Memory B cell (primary cell): Measurements from ENCODE around the gene NOP10.
A peak's percentile ranks its signal among the peaks of the same experiment; 100 is the strongest.

ENCODE experiments used
- ATAC-seq: fragments of 150-1000 bp; cut with Tn5 transposase; 2 replicates; pipeline ENCODE4 v1.10.0; 2021; ENCODE audit warnings: low read depth, mild to moderate bottlenecking, moderate library complexity
- DNase-seq, 2 donors: peaks; one replicate each; pipeline ENCODE4 v3.0.0; 2022; ENCODE audit warnings: low spot score in 2 of 2
- H3K27ac Mint-ChIP-seq: one replicate; pipeline ENCODE4 v1.8.0; 2022; ENCODE audit warnings: mild to moderate bottlenecking, moderate library complexity, mixed read lengths
- H3K27me3 Mint-ChIP-seq: one replicate; pipeline ENCODE4 v1.8.0; 2022; ENCODE audit warnings: mixed read lengths
- H3K36me3 Mint-ChIP-seq: one replicate; pipeline ENCODE4 v1.8.0; 2022; ENCODE audit warnings: mild to moderate bottlenecking, mixed read lengths
- H3K4me1 Mint-ChIP-seq: one replicate; pipeline ENCODE4 v1.8.0; 2022; ENCODE audit warnings: mixed read lengths
- H3K4me3 Mint-ChIP-seq: one replicate; pipeline ENCODE4 v1.8.0; 2022; ENCODE audit warnings: mild to moderate bottlenecking, moderate library complexity, mixed read lengths
- H3K9me3 Mint-ChIP-seq: one replicate; pipeline ENCODE4 v1.8.0; 2022; ENCODE audit warnings: mixed read lengths

Gene NOP10

DNA sequence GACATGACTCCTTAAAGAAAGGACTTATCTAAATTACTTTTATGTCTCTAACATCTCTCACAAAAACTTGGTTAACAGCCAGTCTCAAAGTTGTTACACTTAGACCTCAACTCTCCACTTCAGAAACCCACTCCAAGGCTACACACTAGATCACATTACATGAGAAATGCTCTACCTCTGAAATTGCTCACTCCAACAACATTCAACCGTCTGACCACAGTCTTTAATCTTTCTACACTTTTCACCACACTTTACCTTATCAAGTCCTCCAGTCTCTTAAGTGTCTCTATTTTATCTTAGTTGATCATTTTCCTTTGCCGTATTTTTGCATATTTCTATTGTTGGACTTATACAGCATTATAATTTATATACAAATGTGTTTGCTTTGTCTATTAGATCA lies 11.1 kb downstream of the NOP10 start:
- peaks cover 7% of the 10 kb centered on the region for H3K36me3 Mint-ChIP-seq
- peaks cover 38% of the 10 kb centered on the region for H3K4me1 Mint-ChIP-seq
- H3K9me3 Mint-ChIP-seq: no peaks in the 10 kb centered on the region
- no peak for DNase-seq
- H3K27ac Mint-ChIP-seq: peak overlapping the region; percentile 56
- peak overlapping the region; percentile 6 for H3K4me3 Mint-ChIP-seq
- ATAC-seq: no peak
- no peaks in the 10 kb centered on the region for H3K27me3 Mint-ChIP-seq

DNA sequence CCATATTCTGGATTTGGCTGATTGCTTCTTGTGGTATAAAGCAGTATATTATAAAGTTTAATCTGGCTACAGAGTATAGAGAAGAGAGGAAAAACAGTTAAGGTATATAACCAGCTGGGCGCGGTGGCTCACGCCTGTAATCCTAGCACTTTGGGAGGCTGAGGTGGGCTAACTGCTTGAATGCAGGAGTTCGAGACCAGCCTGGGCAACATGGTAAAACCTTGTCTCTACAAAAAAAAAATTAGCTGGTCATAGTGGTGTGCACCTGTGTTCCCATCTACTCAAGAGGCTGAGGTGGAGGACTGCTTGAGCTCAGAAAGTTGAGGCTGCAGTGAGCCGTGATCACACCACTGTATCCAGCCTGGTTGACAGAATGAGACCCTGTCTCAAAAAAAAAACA lies 12.7 kb downstream of the NOP10 start:
- Mint-ChIP-seq H3K27me3 (no peaks in the 10 kb centered on the region), H3K36me3 (peaks cover 7% of the 10 kb centered on the region)
- no peak for ATAC-seq

DNA sequence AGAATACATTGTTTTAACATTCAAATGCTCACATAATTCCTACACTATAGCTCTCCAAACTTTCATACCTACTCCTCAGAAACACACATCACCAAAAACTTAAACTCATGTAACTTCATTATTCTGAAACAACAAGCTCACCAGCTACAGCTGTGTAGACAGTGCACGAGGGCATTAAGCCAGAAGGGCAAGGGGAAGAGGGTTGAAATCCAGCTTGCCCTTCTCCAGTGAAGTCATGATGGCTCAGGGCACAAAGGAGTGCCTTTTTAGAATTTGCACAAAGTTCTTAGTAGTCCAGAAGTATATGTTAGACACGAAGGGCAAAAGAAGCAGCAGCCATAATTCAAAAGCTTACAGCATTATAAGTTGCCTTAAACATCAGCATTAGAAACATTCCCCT lies 13.9 kb downstream of the NOP10 start:
- Mint-ChIP-seq H3K36me3 (peaks cover 7% of the 10 kb centered on the region), H3K9me3 (no peaks in the 10 kb centered on the region), H3K4me1 (peaks cover 36% of the 10 kb centered on the region), H3K27me3 (no peaks in the 10 kb centered on the region), H3K27ac (peak overlapping the region; percentile 70), H3K4me3 (peak overlapping the region; percentile 19)
- DNase-seq (no peak), ATAC-seq (no peak)

More for the DNA sequence above, 12.7 kb downstream of the NOP10 start:
- peak overlapping the region; percentile 46 for H3K4me3 Mint-ChIP-seq
- DNase-seq: no peak
- no peaks in the 10 kb centered on the region for H3K9me3 Mint-ChIP-seq
- H3K27ac Mint-ChIP-seq: peak overlapping the region; percentile 70
- H3K4me1 Mint-ChIP-seq: peaks cover 37% of the 10 kb centered on the region

DNA sequence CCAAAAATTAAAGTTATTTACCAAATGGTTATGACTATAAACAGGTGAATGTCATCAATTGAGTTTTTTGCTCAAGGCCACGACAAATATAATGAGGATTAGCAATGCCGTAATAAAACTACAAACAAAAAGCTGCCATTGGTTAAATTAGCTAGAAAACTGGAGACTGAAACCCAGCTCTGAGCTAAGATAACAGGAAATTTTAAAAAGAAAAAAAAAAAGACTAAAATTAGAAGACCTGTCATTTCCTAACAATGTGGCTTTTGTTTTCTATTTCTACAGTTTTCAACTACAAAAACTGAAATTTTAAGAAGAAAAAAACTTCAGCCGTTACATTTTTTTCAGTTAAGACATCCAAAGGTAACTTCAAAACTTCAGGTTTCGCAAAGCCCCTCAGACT lies 15.0 kb downstream of the NOP10 start:
- Mint-ChIP-seq H3K4me1 (peaks cover 36% of the 10 kb centered on the region), H3K27me3 (no peaks in the 10 kb centered on the region), H3K36me3 (peaks cover 8% of the 10 kb centered on the region), H3K9me3 (peaks cover 1% of the 10 kb centered on the region), H3K4me3 (peak overlapping the region; percentile 24), H3K27ac (peak overlapping the region; percentile 70)
- ATAC-seq (peak; percentile 23), DNase-seq (no peak)

DNA sequence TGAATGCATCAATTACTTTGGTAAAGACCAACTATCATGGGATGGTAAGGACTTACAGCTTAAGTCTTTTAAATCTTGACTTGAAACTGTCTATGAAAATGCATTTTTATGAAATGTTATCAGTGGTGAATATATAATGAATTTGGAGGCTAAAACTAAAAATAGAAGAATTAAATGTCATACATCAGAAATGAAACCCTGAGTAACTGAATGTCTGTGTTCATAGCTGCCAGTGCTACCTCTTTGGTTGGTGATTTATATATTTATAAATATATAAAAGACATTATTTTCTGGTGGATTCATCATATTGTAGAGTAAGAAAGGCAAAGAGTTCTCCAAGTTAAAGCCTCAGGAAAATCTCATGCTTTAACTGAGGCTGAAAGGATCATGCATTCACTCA lies 17.6 kb downstream of the NOP10 start:
- Mint-ChIP-seq H3K36me3 (peaks cover 10% of the 10 kb centered on the region), H3K9me3 (peaks cover 2% of the 10 kb centered on the region), H3K4me1 (peaks cover 35% of the 10 kb centered on the region), H3K27ac (peak overlapping the region; percentile 38), H3K27me3 (no peaks in the 10 kb centered on the region), H3K4me3 (no peak overlapping the region)
- ATAC-seq (no peak), DNase-seq (no peak)

DNA sequence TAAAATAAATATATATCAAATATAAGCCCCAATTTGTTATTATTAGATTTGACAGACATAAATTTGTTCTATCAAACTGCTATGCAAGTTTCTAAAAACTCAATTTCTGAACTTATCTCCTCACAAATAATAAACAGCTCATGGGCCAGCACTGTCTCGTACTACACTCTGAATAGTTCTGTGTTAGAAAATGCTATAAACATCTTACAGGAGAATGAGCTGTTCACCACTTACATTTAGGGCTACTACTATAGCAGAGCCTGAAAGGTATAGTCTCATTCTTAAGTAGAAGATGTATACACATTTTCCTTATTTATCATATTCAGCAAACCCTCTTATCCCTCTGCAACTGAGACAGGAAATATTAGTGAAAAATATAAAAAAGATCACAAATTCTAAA lies 18.0 kb downstream of the NOP10 start:
- Mint-ChIP-seq H3K27me3 (no peaks in the 10 kb centered on the region), H3K9me3 (peaks cover 2% of the 10 kb centered on the region), H3K4me1 (peaks cover 36% of the 10 kb centered on the region), H3K36me3 (peaks cover 9% of the 10 kb centered on the region), H3K4me3 (no peak overlapping the region), H3K27ac (peak overlapping the region; percentile 38)
- DNase-seq: no peak
- no peak for ATAC-seq

DNA sequence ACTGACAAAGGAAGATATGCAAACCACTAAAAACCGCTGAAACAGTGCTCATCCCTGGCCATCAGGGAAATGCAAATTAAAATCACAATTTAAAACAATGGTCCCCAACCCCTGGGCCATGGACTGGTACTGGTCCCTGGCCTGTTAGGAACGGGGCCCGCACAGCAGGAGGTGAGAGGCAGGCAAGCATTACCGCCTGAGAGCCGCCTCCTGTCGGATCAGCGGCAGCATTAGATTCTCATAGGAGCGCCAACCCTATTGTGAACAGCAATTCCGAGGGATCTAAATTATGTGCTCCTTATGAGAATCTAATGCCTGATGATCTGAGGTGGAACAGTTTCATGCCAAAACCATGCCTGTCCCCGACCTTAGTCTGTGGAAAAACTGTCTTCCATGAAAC lies 19.7 kb downstream of the NOP10 start:
- DNase-seq: no peak
- no peak overlapping the region for H3K4me3 Mint-ChIP-seq
- ATAC-seq: no peak
- peaks cover 2% of the 10 kb centered on the region for H3K9me3 Mint-ChIP-seq
- H3K27me3 Mint-ChIP-seq: no peaks in the 10 kb centered on the region
- H3K36me3 Mint-ChIP-seq: peaks cover 9% of the 10 kb centered on the region
- H3K4me1 Mint-ChIP-seq: peaks cover 34% of the 10 kb centered on the region
- no peak overlapping the region for H3K27ac Mint-ChIP-seq

DNA sequence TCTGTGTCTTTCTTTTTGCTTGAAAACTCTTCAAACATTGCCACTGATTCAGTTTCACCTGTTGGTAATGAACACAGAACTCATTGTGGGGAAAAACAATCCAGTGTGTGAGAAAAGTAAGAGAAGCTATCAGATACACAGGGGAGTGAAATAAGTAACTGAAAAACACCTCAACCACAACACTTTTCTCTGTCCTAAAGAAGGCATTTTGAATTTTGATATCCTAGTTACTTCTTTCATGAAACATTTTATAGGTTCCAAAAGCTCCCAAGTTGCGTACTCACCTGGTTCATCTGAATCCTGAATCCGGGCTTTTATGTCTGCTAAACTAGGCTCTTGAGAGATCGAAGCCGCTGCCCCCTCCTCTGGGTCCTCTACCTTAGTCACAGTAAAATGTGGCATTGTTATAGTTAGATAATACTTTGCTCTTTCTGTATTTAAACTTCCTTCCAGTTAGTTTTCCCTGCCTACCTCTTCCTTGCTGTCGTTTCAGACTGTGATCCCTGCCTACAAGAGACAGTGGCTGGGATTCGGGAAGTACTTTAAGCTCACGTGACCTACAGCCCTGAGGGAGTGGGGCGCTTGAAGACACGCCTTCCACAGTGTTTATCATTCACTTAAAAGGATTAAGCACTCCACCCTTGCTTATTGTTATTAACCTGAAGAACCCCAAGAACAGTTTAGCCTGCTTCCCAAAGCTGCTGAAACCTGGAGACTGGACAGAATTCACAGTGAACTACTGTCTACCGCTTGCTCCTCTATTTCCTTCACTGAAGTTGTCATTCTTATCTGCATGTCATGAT lies 24.5 kb downstream of the NOP10 start:
- Mint-ChIP-seq H3K4me1 (peaks cover 31% of the 10 kb centered on the region), H3K9me3 (peaks cover 2% of the 10 kb centered on the region), H3K36me3 (peaks cover 16% of the 10 kb centered on the region), H3K4me3 (peak overlapping the region; percentile 97), H3K27ac (peak overlapping the region; percentile 82), H3K27me3 (no peaks in the 10 kb centered on the region)
- ATAC-seq: peak; percentile 87
- DNase-seq: no peak

DNA sequence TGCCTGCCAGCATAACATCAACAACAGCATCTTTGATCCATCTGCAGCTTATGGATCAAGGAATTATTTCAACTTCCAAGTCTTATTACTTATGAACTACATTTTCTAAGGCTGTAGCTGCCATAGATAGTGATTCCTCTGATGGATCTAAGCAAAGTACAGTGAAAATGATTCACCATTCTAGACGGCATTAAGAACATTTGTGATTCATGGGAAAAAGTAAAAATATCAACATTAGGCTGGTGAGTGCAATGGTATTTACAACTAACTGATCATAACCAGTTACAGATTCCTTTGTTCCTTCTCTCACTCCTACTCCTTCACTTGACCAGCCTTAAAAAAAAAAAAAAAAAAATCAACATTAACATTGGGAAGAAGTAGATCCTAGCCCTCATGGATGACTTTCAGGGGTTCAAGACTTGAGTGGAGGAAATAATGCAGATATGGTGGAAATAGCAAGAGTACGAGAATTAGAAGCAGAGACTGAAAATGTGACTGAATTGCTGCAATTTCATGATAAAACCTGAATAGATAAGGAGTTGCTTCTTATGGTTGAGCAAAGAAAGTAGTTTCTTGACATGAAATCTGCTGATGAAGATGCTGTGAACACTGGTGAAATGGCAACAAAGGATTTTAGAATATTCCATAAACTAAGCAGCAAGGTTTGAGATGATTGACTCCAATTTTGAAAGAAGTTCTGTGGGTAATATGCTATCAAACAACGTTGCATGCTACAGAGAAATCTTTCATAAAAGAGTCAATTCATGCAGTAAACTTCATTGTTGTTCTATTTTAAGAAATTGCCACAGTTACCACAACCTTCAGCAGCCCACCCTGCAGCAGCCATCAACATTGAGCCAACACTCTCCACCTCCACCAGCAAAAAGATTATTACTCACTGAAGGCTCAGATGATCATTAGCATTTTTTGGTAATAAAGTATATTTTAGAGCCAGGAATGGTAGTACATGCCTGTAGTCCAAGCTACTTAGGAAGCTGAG lies 28.1 kb downstream of the NOP10 start:
- Mint-ChIP-seq H3K27me3 (no peaks in the 10 kb centered on the region), H3K4me1 (peaks cover 28% of the 10 kb centered on the region), H3K9me3 (no peaks in the 10 kb centered on the region), H3K27ac (peak overlapping the region; percentile 24), H3K36me3 (peaks cover 17% of the 10 kb centered on the region), H3K4me3 (no peak overlapping the region)
- DNase-seq (no peak), ATAC-seq (no peak)

DNA sequence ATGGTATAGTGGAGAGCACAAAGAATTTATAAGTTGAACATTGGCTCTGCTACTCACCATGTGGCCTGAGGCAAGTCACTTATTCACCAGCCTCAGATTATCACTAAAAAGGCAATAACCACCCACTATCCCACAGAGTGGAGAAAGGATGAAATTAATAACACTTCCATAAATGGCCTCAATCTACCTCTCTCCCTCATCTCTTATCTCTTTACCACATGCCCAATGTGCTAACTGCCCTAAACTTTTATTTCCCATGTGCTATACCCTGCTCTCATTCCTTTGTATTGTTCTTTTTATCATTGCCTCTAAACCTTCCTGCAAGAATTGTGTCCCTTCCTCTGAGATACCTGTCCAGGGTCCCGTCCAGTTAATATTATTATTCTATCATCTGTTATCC lies 31.4 kb downstream of the NOP10 start:
- H3K36me3 Mint-ChIP-seq: peaks cover 25% of the 10 kb centered on the region
- ATAC-seq (no peak), DNase-seq (no peak)
- peaks cover 26% of the 10 kb centered on the region for H3K4me1 Mint-ChIP-seq
- no peaks in the 10 kb centered on the region for H3K27me3 Mint-ChIP-seq
- no peak overlapping the region for H3K27ac Mint-ChIP-seq
- H3K4me3 Mint-ChIP-seq: no peak overlapping the region
- peaks cover 2% of the 10 kb centered on the region for H3K9me3 Mint-ChIP-seq

DNA sequence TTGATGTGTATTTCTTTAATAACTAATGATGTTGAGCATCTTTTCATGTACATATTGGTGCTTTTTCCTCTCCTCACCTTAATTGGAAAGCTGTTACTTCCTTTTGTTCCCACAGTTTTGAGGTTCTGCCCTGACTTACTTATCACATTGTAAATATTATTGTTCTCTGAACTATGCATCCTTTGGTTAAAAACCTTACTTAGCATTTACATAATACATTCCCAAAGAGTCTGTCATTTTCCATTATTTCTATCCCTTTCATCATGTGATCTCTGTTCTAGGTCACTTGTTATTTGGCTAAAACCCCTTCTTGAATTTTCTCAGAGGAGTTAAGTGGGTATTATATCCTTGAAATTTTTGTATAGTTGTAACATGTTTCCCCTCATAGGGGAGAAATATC lies 38.3 kb downstream of the NOP10 start:
- DNase-seq (no peak), ATAC-seq (no peak)
- Mint-ChIP-seq H3K27me3 (no peaks in the 10 kb centered on the region), H3K36me3 (peaks cover 21% of the 10 kb centered on the region), H3K9me3 (peaks cover 2% of the 10 kb centered on the region), H3K27ac (peak overlapping the region; percentile 21), H3K4me1 (peaks cover 37% of the 10 kb centered on the region), H3K4me3 (no peak overlapping the region)

DNA sequence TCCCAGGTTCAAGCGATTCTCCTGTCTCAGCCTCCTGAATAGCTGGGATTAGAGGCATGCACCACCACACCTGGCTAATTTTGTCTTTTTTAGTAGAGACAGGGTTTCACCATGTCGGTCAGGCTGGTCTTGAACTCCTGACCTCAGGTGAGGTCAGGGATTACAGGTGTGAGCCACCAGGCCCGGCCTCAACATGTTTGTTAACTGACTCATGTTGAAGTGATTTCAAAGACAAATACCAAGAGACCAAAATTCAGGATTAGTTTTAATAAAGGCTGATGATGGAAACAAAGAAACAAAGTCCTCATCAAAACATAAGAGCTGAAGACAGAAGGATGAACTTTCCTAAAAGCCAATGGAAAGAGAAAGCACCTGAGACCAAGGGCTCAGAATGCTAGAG lies 41.9 kb downstream of the NOP10 start:
- Mint-ChIP-seq H3K4me1 (peaks cover 48% of the 10 kb centered on the region), H3K9me3 (no peaks in the 10 kb centered on the region), H3K4me3 (no peak overlapping the region), H3K27ac (no peak overlapping the region), H3K36me3 (peaks cover 14% of the 10 kb centered on the region), H3K27me3 (no peaks in the 10 kb centered on the region)
- DNase-seq (no peak), ATAC-seq (no peak)

DNA sequence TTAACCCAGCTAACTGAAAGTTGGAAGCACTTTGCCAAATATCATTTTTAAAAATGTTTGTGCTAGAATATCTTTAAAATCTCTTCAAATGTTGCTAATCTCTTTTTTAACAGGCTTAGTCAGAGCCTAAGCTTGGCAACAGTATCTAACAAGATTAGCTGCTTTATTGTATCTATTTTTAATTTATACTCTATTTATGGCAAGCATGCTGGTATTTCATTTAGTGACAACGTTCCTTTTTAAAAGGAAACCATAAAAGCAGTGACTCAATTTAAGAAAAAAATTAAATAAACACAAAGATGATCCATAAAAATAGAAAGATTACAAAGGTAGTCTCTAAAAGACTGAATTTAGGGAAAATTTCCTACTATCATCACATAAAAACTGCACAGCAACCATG lies 45.9 kb downstream of the NOP10 start:
- Mint-ChIP-seq H3K36me3 (peaks cover 13% of the 10 kb centered on the region), H3K4me1 (peaks cover 33% of the 10 kb centered on the region), H3K27ac (no peak overlapping the region), H3K27me3 (no peaks in the 10 kb centered on the region), H3K4me3 (no peak overlapping the region), H3K9me3 (no peaks in the 10 kb centered on the region)
- DNase-seq (no peak), ATAC-seq (no peak)

DNA sequence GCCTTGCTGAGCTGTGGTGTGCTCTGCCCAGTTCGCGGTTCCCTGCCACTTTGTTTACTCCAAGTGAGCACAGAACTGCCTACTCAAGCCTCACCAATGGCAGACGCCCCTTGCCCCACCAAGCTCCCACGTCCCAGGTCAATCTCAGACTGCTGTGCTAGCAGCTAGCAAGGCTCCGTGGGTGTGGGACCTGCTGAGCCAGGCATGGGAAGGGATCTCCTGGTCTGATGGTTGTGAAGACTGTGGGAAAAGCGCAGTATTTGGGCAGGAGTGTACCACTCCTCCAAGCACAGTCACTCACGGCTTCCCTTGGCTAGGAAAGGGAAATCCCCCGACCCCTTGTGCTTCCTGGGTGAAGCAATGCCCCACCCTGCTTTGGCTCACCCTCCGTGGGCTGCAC lies 50.3 kb downstream of the NOP10 start:
- Mint-ChIP-seq H3K27ac (no peak overlapping the region), H3K27me3 (no peaks in the 10 kb centered on the region), H3K4me1 (peaks cover 22% of the 10 kb centered on the region), H3K9me3 (peaks cover 7% of the 10 kb centered on the region), H3K4me3 (no peak overlapping the region), H3K36me3 (peaks cover 18% of the 10 kb centered on the region)
- DNase-seq (no peak), ATAC-seq (no peak)
